GM19193 (cell line): ENCODE data around the gene CTBP2.

Source experiments
- POLR2A ChIP-seq: IDR thresholded peaks from 4 replicates; pipeline ENCODE4 v1.6.1; 2011; ENCODE audit not compliant: insufficient read depth, insufficient read length; ENCODE audit errors: extremely low read depth

CTBP2 gene

DNA sequence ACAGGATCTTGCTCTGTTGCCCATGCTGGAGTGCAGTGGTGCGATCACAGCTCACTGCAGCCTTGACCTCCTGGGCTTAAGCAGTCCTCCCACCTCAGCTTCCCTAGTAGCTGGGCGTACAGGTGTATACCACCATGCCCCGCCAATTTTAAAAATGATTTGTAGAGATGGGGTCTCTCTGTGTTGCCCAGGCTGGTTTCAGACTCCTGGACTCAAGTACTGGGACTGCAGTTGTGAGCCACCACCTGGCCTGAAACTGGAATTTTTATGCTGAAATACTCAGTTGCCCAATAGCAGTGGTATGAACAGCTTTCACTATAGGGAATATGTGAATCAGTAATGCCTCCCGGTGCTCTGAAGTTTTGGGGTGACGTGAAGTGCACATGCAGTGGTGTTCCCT, 210.8 kb downstream of the CTBP2 start:
- TF ChIP-seq POLR2A = no peak

DNA sequence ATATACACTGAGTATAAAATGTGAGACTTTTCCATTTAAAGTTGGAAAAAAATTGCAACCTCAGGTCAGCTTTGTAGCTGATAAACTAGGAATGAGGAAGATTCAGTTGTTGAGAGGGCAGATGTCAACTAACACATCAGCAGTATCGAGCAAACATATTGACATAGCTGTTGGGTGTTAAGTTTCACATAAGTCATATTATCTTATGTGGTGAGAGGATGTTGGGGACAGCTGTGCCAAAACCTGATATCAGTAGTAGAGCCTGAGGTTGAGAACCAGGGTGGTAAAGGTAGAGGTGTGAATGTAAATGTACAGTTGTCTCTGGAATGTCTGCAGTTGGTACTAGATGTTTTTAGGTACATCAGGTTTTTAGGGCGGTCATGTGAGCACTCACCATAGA, 213.4 kb downstream of the CTBP2 start:
- no peak for TF ChIP-seq POLR2A

DNA sequence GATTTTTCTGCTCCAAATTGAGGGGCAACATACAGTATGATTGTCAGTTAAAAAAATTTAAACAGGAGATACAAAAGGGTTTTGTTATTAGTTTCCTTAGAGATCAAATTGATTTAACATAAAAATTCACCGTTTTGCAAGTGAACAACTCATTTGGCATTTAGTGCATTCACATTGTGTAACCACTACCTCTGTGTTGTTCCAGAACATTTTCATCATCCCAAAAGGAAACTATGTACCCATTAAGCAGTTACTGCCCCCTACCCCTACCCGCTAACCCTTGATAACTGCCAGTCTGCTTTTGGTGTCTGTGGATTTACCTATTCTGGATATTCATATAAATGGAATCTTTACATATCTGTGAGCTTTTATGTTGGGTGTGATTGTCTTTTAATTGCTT, 215.4 kb downstream of the CTBP2 start:
- no peak for TF ChIP-seq POLR2A

DNA sequence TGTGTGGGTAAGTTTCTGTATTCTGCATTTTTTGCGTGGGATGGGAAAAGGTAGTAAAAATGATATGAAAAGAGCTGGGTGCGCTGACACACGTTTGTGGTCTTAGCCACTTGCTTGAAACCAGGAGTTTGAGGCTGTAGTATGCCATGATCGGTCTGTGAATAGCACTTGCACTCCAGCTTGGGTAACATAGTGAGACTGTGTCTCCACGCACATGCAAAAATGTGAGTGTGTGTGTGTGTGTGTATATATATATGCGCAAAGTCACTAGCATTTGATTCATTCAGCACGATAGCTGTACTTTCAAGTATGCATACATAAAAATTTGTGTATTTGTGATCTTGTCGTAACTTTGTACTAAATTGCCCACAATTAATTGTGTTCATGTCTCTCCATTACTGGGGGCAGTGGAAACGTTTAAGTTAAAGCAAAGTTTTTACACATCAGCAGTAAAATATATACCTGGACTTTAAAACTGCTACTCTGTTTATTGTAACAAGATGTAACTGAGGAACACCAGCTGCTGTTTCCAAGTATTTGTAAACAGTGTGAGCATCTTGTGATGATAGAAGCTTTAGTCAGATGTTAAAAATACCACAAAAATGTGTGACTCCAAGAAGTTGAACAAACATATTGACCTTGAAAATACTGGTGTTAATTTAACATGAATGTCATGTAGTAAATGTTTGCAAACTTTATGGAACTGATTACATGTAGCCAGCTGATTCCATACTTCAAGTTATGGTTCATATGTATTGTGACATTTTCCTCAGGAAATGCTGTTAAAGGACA, 216.9 kb downstream of the CTBP2 start:
- no peak for TF ChIP-seq POLR2A

DNA sequence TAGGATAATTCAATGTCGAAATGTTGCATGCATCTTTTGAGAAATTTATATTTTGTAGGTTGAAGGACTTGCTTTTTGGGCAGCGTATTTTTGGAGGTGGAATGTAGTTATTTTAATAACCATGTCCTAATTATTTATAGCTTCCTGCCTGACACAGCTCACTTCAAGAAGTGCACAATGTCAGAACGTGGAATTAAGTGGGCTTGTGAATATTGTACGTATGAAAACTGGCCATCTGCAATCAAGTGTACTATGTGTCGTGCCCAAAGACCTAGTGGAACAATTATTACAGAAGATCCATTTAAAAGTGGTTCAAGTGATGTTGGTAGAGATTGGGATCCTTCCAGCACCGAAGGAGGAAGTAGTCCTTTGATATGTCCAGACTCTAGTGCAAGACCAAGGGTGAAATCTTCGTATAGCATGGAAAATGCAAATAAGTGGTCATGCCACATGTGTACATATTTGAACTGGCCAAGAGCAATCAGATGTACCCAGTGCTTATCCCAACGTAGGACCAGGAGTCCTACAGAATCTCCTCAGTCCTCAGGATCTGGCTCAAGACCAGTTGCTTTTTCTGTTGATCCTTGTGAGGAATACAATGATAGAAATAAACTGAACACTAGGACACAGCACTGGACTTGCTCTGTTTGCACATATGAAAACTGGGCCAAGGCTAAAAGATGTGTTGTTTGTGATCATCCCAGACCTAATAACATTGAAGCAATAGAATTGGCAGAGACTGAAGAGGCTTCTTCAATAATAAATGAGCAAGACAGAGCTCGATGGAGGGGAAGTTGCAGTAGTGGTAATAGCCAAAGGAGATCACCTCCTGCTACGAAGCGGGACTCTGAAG, 217.8 kb downstream of the CTBP2 start:
- TF ChIP-seq POLR2A = no peak

DNA sequence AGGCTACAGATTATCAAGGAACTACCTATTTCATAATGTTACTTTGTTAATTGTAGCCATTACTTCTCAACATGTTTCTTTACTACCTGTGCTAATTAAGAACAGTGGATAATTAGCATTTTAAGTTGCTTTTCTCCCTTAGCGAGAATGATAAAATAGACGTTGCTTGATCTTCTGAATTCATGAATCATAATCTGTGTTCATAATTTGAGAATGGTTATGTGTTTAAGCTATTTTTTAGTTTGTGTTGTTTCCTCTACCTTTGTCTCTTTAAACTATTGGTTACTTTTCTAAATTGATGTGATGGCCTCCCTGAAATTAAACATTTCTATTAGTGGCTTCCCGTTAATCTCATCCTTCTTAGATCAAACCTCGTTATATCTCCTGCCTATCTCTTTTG, 218.5 kb downstream of the CTBP2 start, which contains the start of gene ZRANB1:
ZRANB1 (plus strand) TSS at position 301 of the 400 bp plus-strand sequence. CDS start 371 bp downstream, outside the sequence.
- TF ChIP-seq POLR2A = no peak

DNA sequence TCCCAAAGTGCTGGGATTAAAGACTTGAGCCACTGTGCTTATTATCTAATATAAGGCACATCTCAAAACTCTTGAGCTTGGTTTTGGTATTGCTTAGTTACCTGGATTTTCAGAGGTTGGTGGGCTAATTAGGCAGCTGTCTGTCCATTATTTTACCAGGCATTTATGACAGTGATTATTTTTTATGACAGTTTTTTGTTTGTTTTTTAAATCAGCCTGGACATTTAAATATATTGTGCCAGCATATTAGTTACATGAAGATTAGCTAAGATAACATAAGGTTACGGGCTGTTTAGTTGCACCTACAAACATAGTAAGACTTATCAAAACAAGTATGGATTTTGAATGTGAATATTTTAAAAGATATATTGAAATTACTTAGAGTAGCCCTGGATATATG, 221.1 kb downstream of the CTBP2 start:
- no peak for TF ChIP-seq POLR2A

DNA sequence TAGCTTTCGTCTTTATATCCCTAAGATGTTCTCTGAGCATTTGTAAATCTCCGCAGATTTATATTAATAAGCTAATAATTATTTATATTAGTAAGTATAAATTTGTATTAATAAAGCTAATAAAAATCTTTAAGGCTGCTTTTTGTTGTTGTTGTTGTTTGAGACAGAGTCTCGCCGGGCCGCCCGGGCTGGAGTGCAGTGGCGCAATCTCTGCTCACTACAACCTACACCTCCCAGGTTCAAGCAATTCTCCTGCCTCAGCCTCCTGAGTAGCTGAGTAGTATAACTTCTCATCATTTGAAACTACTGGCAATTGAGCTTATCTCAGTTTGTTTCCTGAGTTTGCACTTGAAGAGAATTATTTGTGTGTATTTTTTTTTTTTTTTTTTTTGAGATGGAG, 223.6 kb downstream of the CTBP2 start:
- no peak for TF ChIP-seq POLR2A

DNA sequence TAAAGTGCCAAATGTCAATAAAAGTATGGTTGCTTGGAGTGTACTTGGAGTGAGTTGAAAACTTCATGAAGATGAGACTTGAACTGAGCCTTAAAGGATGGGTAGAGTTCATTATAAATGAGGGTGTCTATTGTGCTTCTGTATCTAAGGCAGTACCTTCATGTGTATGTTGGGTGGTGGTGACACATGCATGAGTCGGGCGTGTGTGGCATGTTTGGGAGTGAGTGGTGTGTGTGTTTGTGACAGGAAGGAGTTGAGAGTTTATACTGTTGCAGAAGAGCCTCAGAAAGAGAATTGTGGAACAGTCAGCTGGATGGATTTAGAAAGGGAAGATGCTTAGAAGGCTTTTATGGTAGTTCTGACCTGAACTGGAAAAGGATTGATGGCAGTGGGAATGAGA, 224.4 kb downstream of the CTBP2 start:
- TF ChIP-seq POLR2A = no peak
